Measurements from ENCODE around the gene FANCD2.
"Not testable (repeated sequence)": the region's sequence is repeated elsewhere in the genome, so short reads cannot be mapped to it uniquely, and the experiment has no call there.

Gene FANCD2

GRCh38 chr3:10010878-10011465 is 15.3 kb upstream of the FANCD2 start:
- H3K27ac ChIP-seq = peak overlapping the region in 15 of 21 experiments; percentile 1 to 83 (median 30)

GRCh38 chr3:10011631-10012030 is 14.6 kb upstream of the FANCD2 start:
- Histone ChIP-seq H3K4me3 (peak overlapping the region in 5 of 7 experiments; percentile 39 to 61 (median 49)), H3K27ac (peak overlapping the region in 4 of 21 experiments; percentile 1 to 83 (median 40))

More at GRCh38 chr3:10010878-10011465, 15.3 kb upstream of the FANCD2 start:
- H3K4me3 ChIP-seq = peak overlapping the region; percentile 36 to 61 (median 45)

- H3K27ac ChIP-seq = no peak overlapping the region
- no peak overlapping the region for H3K4me3 ChIP-seq
Observed at GRCh38 chr3:10012106-10012505, 14.1 kb upstream of the FANCD2 start.

GRCh38 chr3:10015461-10015904 is 10.8 kb upstream of the FANCD2 start:
- Histone ChIP-seq H3K27ac (peak overlapping the region in 20 of 21 experiments; percentile 12 to 81 (median 65)), H3K4me3 (no peak overlapping the region)

- no peak overlapping the region for H3K27ac ChIP-seq
- no peak overlapping the region for H3K4me3 ChIP-seq
Observed at GRCh38 chr3:10017636-10018292, 8.5 kb upstream of the FANCD2 start.

GRCh38 chr3:10018806-10019205 is 7.4 kb upstream of the FANCD2 start:
- H3K27ac ChIP-seq, H3K4me3 ChIP-seq: not testable (repeated sequence)

- Histone ChIP-seq H3K27ac (no peak overlapping the region), H3K4me3 (no peak overlapping the region)
Observed at GRCh38 chr3:10019326-10019725, 6.9 kb upstream of the FANCD2 start.

GRCh38 chr3:10021856-10022775 is 4.1 kb upstream of the FANCD2 start:
- Histone ChIP-seq H3K4me3 (no peak overlapping the region), H3K27ac (no peak overlapping the region)

GRCh38 chr3:10023587-10024310 is 2.5 kb upstream of the FANCD2 start:
- Histone ChIP-seq H3K27ac (no peak overlapping the region), H3K4me3 (no peak overlapping the region)

GRCh38 chr3:10025205-10026083 is 793 bp upstream of the FANCD2 start:
- Histone ChIP-seq H3K4me3 (peak overlapping the region; percentile 69 to 95 (median 78)), H3K27ac (peak overlapping the region; percentile 50 to 90 (median 82))

- H3K4me3 ChIP-seq = no peak overlapping the region
- no peak overlapping the region for H3K27ac ChIP-seq
Observed at GRCh38 chr3:10041034-10041433, 14.8 kb downstream of the FANCD2 start.

- Histone ChIP-seq H3K4me3 (no peak overlapping the region), H3K27ac (no peak overlapping the region)
Observed at GRCh38 chr3:10047876-10048275, 21.6 kb downstream of the FANCD2 start.

- not testable (repeated sequence) for H3K27ac ChIP-seq, H3K4me3 ChIP-seq
Observed at GRCh38 chr3:10053054-10053453, 26.8 kb downstream of the FANCD2 start.

GRCh38 chr3:10055097-10055496 is 28.9 kb downstream of the FANCD2 start:
- H3K27ac ChIP-seq = no peak overlapping the region

GRCh38 chr3:10070077-10070476 is 43.8 kb downstream of the FANCD2 start:
- H3K4me3 ChIP-seq, H3K27ac ChIP-seq: not testable (repeated sequence)

More at GRCh38 chr3:10055097-10055496, 28.9 kb downstream of the FANCD2 start:
- no peak overlapping the region for H3K4me3 ChIP-seq

GRCh38 chr3:10074666-10075065 is 48.4 kb downstream of the FANCD2 start:
- Histone ChIP-seq H3K27ac (no peak overlapping the region), H3K4me3 (no peak overlapping the region)

- Histone ChIP-seq H3K4me3 (no peak overlapping the region), H3K27ac (no peak overlapping the region)
Observed at GRCh38 chr3:10081871-10082270, 55.6 kb downstream of the FANCD2 start.

- H3K27ac ChIP-seq = no peak overlapping the region
Observed at GRCh38 chr3:10085738-10086137, 59.5 kb downstream of the FANCD2 start.

GRCh38 chr3:10088256-10088655 is 62.0 kb downstream of the FANCD2 start:
- Histone ChIP-seq H3K4me3 (no peak overlapping the region), H3K27ac (no peak overlapping the region)

More at GRCh38 chr3:10085738-10086137, 59.5 kb downstream of the FANCD2 start:
- no peak overlapping the region for H3K4me3 ChIP-seq
